NOMO-1 treated with DMSO at 0.1 percent for 48 hours (cell line): Measurements from ENCODE around the gene SHISA7.

Experiments used
- DNase-seq: peaks from one replicate; lab custom pipeline; 2025; ENCODE audit not compliant: unreplicated experiment; lab: John Stamatoyannopoulos, UW

SHISA7 gene

GRCh38 chr19:55391191-55391670, 51.9 kb downstream of the SHISA7 start:
- DNase-seq, result no peak

- DNase-seq, result no peak
These were observed 52.6 kb downstream of the SHISA7 start for GRCh38 chr19:55390461-55390880.

GRCh38 chr19:55389386-55390317, 53.4 kb downstream of the SHISA7 start:
- no peak for DNase-seq

GRCh38 chr19:55387736-55388497, 55.2 kb downstream of the SHISA7 start:
- DNase-seq, result no peak

- no peak for DNase-seq
These were observed 56.6 kb downstream of the SHISA7 start for GRCh38 chr19:55386493-55386971.

- peak; percentile 98 for DNase-seq
These were observed 57.2 kb downstream of the SHISA7 start, which contains the start of gene RPL28 for GRCh38 chr19:55385724-55386492. RPL28 (plus strand) TSS chr19:55385932; CDS start chr19:55386358, 426 bp downstream.

- DNase-seq, result peak; percentile 92
These were observed 58.0 kb downstream of the SHISA7 start for GRCh38 chr19:55384920-55385723.

GRCh38 chr19:55384131-55384919, 58.8 kb downstream of the SHISA7 start, which contains the start of gene TMEM238:
TMEM238 (minus strand) TSS chr19:55384292; CDS start chr19:55384259, 33 bp downstream.
- DNase-seq, result peak; percentile 50

- DNase-seq, result peak; percentile 56
These were observed 59.6 kb downstream of the SHISA7 start for GRCh38 chr19:55383279-55384130.

GRCh38 chr19:55382522-55383054, 60.5 kb downstream of the SHISA7 start:
- DNase-seq, result no peak

- DNase-seq, result no peak
These were observed 61.1 kb downstream of the SHISA7 start for GRCh38 chr19:55382013-55382412.

GRCh38 chr19:55379174-55379573, 63.9 kb downstream of the SHISA7 start:
- DNase-seq, result no peak
